NCI-H526 (cell line): ENCODE data around the gene EN1.

Experiments
- DNase-seq, 2 experiments: peaks; one replicate each; lab custom pipeline; 2025; lab: John Stamatoyannopoulos, UW

Gene EN1

DNA sequence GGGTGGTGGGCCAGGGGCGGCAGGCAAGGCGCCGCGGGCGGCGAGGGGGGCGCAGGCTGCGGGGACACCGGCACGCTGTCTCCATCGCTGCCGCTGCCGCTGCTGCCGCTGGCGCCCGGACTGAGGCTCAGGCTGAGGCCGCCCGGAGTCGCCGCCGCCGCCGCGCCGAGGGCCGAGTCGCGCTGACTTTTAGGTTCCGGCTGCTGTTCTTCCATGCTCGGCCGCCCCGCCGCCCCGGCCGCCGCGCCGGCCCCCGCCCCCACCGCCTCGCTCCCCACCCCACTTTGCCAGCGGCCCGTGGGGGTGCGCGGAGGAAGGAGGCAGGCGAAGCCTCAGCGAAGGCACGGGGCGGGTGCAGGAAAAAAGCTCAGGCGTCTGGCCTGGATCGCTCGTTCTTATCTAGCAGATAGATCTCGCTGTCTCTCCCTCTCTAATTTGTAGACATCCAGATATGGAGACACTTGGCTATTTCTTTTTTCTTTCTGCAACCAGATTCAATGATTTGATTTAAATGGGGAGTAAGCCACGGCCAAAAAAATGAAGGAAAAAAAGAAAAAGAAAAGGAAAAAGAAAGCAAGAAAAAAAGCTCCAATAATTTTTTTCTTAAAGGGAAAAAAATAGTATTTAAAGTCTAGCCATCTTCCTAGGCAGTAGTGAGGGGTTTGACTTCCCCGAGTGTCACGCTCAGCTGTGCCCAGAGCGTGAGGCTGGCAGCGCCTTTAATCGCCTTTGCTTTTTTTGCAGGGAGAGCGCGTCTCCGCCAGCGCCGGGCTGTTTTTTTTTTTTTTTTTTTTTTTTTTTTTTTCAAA is at the start of gene EN1:
Gene EN1 (minus strand): TSS at position 696 of the 809 bp plus-strand sequence. CDS start 481 bp downstream, at position 215.
- peak in 1 of 2 experiments; percentile 64 for DNase-seq

DNA sequence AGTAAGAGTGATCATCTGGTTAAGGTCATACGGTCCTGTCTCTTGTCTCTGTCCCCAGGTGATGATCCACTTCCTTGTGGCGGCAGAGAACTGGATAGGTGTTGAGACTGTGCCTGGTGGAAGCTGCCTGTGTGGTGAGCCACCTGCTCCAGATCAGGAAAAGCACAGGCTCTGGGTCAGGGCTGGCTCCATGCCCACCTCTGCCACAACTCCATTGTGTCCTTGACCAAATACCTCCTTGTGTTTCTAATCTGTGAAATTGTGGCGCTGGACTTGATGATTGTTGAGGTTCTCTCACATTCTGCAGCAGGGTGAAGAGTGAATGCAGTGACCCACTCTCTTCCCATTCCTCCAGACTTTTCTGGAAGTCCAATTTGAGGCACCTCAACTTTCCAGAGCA is 45.7 kb upstream of the EN1 start:
- no peak for DNase-seq

DNA sequence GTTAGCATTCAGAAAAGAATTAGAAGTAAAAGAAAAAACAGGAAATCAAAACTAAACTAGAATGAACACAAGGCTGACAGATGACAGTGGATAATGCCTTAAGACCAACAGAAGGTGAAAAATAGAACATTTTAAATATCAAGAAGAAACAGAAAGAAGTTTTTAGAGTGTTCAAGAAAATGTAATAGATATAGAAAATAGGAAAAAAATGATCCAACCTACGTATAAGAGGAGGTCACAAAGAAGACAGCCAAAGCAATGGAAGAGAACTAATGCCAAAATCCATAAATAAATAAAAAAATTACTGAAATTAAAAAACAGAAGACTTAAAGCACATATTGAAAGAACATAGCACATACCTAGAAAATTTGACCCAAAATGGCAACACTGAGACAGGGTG is 42.5 kb upstream of the EN1 start:
- DNase-seq: no peak

DNA sequence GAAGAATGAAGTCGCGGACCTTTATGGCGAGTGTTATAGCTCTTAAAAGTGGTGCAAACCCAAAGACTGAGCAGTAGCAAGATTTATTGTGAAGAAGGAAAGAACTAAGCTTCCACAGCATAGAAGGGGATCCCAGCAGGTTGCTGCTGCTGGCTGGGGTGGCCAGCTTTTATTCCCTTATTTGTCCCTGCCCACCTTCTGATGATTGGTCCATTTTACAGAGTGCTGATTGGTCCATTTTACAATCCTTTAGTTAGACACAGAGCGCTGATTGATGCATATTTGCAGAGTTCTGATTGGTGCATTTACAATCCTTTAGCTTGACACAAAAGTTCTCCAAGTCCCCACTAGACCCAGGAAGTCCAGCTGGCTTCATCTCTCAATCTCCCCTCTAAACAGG is 36.3 kb upstream of the EN1 start:
- no peak for DNase-seq

DNA sequence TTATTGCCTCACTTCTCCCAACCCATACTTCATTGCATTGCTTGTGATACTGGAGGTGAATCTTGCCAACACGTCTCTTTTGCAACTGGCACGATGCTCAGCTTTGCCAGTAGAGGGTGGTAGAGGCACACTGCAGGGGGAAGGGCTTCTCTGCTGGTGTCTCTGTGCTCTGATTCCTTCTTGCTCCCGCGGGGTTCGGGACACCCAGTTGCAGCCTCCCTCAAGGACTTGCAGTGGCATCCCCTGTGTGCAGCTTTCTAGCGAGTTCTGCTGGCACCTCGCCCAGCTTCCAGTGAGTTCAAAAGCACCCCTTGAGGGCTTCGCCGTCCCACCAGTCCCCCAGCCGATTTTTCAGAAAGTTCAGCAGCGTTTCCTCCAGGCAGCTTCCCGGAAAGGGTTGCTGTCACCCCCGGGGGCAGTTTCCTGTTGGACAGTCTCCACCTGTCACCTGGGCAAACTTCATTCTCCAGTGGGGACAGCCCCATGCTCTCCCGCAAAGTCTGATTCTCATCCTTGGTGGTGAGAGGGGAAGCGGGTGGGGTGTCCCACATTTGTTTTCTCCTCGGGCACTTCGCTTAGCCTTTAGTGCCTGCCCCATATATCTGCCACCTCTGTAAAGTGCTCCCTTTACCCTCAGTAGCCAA is 35.4 kb upstream of the EN1 start:
- DNase-seq: peak; percentile 69 to 86

DNA sequence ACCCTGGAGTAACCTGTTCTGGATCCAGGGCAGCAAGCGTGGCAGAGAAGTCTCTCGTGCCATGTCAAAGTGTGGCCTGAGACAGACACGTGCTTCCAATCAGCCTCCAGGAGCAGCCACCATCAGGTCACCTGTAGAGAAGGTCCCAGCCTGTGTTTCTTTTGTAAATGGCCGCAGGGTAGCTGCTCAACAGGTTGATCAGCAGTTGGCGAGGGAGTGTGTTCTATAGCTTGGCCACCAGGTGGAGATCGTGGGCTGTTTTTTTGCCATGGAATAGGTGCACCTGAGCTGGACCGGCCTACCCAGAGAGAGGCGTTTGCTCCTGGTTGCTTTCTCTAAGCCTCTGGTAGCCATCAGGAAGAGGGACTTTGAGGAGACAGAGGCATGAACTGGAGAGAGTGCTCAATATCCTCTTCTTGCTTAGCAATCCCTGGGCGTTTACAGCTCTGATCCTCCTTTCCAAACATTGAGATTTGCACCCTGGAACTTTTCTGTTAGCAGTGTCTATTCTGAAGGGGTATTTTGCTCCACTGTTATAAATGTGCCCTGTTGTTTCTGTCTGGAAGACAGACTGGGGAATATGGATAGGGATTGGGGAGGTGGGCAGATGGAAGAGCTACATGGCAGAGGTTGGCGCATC is 34.2 kb upstream of the EN1 start:
- peak; percentile 38 to 86 for DNase-seq

DNA sequence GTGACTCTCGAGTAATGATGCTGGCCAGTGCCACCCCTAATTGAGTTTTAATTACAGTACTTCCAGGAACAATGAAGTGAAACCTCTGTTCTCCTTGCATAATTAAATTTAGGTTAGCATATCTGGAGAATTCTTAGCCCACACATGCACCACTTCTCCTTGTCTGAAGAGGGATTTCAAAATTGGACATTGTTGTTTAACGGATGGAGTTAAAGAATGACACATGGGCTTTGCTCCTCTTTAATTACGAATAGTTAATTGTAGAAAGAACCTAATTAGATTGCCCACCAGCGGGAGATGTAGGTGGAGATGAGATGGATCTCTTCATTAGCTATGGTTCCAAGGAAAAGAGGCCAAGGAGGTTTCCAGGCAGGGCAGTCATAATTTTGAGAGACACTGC is 33.1 kb upstream of the EN1 start:
- DNase-seq: no peak

DNA sequence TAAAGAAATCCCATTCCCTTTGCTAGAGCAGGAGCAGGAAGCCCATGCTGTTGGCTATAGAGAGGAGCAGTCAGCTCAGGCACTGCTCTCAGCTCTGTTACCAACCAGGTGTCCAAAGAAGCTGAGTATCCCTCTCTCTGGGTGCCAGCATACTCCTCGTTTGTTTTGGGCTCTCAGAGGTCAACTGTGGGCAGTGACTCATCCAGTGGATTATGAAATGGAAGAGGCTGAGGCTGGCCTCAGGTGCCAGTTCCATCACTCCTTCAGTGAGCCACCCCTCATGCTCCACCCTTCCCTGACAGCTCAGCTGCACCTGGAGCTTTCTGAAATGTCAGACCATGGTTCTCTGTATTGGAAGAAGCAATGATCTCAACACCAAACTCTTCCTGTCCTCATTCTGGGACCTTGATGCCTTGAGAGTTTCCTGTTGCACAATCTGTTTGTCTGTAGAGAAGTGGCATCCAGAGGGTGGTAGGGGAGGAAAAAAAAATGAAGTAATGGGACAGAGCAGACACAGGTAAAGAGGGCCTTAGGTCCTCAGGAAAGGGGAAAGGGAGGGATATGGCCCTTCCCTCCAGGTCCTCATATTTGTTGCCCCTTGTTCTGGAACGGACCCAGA is 31.2 kb upstream of the EN1 start:
- no peak for DNase-seq

DNA sequence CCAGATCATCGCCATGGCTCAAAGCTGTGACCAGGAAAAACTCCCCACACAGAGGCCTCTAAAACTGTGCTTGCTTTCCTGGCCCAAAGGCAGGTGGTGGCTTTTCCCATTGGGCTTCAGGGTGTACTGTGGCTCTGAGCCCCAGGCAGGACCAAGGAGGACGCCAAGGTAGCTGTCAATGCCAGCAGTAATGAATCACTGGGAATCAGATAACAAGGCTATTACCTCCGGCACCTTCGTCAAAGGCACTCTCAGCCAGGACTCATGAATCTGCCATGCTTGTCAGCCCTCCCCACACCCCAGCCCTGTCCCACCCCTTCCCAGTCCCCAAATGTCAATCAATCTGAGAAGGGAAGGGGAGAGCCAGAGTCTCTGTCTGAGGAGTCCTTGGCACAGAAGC is 27.9 kb upstream of the EN1 start:
- no peak for DNase-seq

DNA sequence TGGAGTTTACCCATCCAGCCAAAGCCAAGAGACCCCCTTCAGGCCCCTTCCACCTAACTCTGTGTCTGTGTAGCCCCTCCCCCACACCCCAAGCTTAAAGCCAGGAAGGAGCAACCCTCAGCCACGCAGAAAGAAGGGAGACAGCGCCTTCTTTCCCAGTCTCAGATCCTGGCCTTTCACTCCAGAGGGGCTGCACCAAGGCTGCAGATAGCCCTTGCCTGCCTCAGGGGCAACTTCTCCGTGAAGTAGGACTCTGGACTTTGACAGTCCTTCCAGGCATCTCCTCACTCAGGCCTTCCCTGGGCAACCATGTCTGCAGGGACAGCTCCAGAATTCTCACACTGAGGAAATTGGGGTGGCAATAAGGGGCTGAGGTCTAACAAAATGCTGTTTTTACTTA is 26.9 kb upstream of the EN1 start:
- DNase-seq: no peak

DNA sequence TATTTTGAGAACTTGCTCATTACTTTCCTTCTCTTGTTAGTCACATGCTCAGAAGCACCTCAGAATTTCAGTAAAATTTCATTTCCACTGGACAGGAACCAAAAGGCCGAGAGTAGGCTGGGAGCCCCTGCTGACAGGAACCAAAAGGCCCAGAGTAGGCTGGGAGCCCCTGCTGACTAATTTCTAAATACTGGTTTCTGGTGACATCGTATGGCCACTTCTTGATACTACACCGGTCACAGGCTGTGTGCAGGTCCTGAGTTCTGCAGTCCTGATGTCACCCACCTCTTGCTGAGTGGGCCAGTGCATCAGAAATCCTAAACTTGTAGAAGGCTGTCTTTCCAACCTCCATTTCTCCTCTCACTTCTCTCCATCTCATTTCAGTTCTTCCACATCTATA is 17.7 kb upstream of the EN1 start:
- DNase-seq: peak; percentile 37 to 83

DNA sequence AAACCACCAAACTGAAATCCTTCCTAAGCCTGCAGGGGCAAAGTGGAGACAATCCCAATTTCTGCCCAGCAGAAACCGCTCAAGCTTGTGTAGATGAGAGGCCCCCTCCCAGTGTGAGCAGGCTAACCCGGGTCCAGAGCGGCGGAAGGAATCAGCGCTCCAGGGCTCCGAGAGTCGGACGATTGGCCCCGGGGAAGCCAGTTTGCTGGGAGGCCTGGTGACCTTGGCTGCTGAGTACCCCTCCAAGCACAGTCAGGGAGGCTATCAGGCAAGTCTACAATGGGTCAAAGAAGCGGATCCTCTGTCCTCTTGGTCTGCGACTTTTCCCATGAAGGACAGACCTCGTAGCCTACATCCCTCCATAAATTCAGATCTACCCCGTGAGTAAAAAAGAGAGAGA is 16.8 kb upstream of the EN1 start:
- DNase-seq: no peak

DNA sequence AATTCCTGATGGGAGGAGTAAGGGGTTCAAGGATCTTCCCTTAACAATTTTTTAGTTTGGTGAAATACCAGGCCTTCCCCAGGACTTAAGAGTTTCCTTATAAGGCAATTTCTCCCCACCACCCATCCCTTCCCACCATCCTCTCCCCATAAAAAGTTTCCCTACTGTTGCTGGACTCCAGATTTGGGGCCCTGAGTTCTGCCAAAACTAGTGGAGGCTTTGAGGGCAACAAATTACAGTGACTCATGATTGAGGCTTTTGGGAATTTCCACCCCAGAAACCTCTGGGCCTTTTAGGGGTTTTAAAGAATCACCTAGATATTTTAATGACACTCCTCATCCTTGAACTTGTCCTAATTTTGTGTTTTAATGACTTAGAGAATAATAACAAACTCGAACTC is 14.3 kb upstream of the EN1 start:
- DNase-seq: no peak

DNA sequence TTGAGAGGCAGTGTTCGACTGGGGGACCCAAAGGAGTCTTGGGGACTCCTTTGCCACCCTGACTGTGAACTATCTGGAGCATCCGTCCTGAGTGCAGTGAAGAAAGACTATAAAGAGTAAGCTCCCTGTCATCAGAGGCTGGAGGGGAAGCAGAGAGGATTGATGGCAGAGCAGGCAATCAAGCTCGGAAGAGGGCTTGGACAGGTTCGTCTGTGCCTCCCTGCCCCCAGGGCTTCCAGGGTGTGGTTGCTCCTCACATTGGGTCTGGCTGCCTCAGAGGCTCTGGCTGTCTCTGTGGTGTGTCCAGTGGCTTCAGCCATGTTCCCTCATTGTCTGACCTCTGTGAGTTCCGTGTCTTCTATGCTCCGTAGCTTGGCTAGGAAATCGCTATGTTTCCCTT is 13.8 kb upstream of the EN1 start:
- DNase-seq: no peak

DNA sequence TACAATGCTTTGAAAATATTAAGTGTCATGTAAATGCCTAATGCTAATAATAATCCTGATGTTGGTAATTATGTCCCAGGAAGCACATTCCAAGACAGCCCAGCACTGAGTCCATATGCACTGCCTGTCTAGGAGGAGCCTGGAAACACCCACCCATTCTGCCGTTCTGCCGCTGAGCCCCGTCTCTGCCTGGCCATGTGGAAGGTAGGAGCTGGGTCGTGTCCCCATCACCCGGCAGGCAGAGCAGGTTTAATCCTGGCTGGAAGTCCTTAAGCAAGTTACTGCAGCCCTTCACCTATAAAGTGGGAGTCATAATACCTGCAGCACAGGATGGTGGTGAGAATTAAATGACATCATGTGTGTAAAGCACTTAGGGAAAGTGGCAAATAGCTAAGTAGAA is 13.1 kb upstream of the EN1 start:
- no peak for DNase-seq

DNA sequence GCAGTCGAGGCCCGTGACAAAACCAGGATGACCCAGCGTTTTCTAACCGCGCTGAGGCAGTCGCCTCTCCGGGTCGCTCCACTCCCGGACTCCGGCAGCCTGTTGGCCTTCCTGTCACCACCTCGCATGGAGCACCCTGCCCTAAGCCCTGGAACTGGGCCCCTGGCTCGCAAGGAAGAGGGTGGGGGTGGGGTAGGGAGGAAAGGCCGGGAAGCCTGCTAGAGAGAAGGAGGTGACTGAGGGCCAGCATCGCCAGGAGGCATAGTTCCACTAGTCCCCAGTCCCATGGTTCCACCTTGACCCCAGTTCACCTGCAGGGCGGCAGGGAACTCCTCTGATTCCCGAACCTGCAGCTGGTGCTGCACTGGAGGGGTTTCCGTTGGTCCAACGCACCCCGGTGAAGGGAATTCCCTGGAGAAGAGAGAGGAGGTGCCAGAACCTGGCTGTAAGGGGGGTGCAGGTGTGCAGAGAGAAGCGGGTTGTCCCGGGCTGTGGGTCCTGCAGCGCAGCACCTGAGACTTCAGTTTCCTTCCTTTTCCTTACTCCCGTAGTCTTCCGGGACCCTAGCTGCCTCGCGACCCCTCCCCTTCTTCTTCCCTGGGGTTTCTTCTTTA is 11.8 kb upstream of the EN1 start:
- DNase-seq: no peak

DNA sequence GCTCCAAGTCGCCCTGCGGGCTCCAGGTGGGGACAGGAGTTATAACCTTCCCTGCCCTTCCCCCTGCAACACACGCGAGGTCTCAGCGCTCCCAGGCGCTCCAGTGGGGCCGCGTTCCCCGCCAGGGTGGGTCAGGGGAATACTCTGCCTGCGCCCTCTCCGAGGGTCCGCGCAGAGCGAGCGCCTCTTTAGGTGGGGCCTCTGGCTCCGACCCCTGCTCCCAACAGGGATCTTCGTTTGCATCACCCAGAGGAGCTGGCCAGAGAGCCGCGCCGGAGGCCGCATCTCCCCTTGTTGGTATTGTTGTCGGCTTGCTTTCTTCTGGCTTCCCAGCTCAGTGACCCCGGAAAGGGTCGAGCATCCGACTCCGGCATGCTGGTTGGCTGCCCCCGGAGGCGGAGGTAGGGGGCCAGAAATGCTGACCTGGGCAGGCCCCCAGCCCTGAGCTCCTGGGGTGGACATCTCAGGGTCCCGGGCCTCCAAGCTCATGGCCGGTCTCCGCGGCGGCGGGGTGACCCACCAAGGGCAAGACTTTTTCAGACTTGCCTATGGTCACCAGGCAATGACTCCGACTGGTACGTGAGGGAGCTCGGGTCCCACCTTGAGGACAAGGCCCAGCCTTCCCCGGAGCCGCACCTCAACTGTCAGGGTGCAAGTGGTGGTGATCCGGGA is 11.2 kb upstream of the EN1 start:
- DNase-seq: no peak

DNA sequence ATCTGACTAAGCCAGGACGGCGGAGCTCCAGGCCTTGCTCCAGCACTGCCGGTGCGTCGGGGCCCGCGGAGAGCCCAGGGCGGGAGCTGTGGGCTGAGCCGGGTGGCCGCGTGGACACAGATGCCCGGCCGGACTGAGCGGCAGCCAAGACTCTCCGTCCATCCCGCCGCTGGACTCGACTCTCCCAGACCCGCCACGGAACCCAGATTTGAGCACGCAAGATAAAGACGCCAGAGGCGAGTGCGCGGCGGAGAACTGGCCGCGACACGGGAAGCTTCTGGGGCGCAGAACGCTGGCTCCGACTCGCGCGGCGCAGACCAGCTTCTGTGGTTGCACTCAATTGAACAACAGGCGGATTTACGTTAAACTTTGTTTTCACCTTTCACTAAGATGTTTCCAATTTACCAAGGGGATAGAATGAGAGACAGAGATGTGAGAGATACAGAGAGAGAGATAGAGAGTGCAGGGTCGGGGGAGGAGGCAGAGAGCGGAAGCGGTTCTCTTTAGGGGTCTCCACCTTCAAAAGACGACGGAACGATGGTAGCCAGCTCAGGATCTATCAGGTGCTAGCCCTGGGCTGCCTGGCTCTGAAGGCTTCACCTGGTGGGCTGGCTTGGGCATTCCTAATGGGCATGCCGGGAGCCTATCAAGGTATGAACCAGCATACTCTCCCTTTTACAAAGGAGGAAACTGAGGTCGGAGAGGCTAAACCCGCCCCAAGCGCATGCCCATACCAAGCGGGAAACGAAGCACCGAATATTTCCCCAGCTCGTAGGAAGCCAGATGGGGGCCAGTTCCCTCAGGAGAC is 10.4 kb upstream of the EN1 start:
- DNase-seq: no peak

DNA sequence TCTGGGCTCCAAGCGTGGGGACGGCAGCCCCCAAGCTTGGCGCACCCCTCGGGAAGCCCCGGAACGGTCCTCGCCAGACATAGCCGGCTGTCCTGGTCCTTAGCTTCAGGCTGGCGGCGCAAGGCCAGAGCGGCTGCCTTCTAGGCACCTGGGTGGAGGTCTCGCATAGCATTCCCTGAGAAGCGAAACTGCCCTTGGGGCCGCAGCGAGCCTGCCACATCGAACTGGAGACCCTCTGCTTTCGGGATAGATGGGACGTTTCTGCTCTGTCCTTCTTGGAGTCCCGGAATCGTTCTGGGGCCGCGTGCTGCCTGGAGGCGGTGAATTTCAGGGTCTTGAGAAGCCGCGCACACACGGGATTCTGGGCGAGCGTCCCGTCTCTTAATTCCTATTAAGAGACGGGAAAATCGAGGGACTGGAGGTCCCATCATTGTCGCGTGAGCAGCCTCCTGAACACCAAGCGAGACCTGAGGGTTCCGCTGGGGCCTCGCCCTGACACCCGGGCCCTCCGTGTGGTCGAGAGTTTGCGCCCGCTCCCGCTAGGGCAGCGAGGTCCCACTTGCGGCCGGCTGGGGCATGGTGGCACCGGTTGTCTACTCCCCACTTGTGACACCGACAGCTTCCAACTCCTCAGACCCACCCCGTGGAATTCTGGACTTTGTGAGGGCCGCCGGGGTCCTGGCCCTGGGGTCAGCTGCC is 9.7 kb upstream of the EN1 start:
- no peak for DNase-seq

DNA sequence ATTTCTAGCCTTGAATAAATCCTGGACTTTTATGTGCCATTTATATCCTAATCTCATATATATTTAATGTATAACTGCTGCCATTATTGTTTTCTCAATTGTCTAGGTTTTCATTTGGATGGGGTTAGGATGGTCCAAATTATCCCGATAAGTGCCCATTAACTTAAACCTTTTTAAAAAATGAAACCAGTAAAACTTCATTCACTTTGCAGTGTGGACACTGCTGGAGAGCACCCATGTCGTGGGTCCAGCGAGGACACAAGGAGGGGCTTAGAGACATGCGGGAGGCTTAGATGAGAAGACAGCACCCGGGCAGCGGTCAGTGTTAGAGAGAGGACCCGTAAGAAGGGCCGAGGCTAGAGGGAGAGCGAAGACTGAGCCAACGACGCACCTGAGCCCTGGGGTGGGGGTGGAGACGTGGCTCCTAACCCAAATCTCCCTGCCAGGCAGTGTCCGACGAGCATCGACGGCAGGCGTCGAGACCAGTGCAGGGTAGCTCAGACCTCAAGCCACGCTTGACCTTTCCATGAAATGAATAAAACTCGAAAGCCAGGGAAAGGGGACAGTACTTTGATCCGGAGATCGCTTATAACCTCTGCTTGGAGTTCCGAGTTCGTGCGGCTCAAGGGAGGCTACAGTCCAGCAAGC is 9.0 kb upstream of the EN1 start:
- DNase-seq: no peak
